GM10248 (cell line): Measurements from ENCODE around the gene PMM2.

Experiments used
- CTCF ChIA-PET: fragments of 300-600 bp; sonication (Branson Sonifier 250); formaldehyde crosslinking; extraction: SDS; loops from one replicate; lab custom pipeline; 2021; ENCODE audit warnings: antibody characterized with exemption; lab: Yijun Ruan, JAX
- POLR2A ChIA-PET: fragments of 350-650 bp; sonication (Branson Sonifier 250); formaldehyde crosslinking; extraction: SDS; loops from one replicate; lab custom pipeline; 2020; ENCODE audit warnings: antibody characterized with exemption; lab: Yijun Ruan, JAX
- DNase-seq: peaks from one replicate; pipeline ENCODE4 v3.0.0; 2012; ENCODE audit errors: extremely low spot score
- CTCF ChIP-seq: IDR thresholded peaks from 2 replicates; pipeline ENCODE4 v1.5.1; 2012; ENCODE audit warnings: mild to moderate bottlenecking, low read depth; ENCODE audit errors: extremely low read depth, missing control alignments, control extremely low read depth

The PMM2 gene

GRCh38 chr16:8845699-8846298 lies 48.2 kb downstream of the PMM2 start:
- POLR2A ChIA-PET = no interaction called here
- no peak for TF ChIP-seq CTCF
- CTCF ChIA-PET = no interaction called here
- DNase-seq = peak; percentile 7

- POLR2A ChIA-PET = no interaction called here
- peak; percentile 7 for DNase-seq
- CTCF ChIA-PET = no interaction called here
- TF ChIP-seq CTCF = no peak
Measured at GRCh38 chr16:8846401-8846932, 48.8 kb downstream of the PMM2 start.

- CTCF ChIA-PET = no interaction called here
- POLR2A ChIA-PET = no interaction called here
- TF ChIP-seq CTCF = no peak
- DNase-seq = peak; percentile 6
Measured at GRCh38 chr16:8847145-8847544, 49.5 kb downstream of the PMM2 start.

- peak; percentile 12 for DNase-seq
- CTCF ChIA-PET = no interaction called here
- no peak for TF ChIP-seq CTCF
- POLR2A ChIA-PET = no interaction called here
Measured at GRCh38 chr16:8847623-8848022, 50.0 kb downstream of the PMM2 start.

- ChIA-PET CTCF (no interaction called here), POLR2A (no interaction called here)
- no peak for TF ChIP-seq CTCF
- no peak for DNase-seq
Measured at GRCh38 chr16:8848231-8848938, 50.7 kb downstream of the PMM2 start.

- ChIA-PET CTCF (no interaction called here), POLR2A (no interaction called here)
- no peak for DNase-seq
- no peak for TF ChIP-seq CTCF
Measured at GRCh38 chr16:8848939-8849391, 51.3 kb downstream of the PMM2 start.
